GM10266 (cell line): Measurements from ENCODE around the gene ALDH8A1.

ENCODE experiments used
- DNase-seq: peaks from one replicate; pipeline ENCODE4 v3.0.0; 2012; ENCODE audit errors: extremely low spot score
- TF ChIP-seq, protein P1 (sequence below): IDR thresholded peaks from 2 replicates; pipeline ENCODE4 v1.5.1; 2012; ENCODE audit warnings: mild to moderate bottlenecking, low read depth; ENCODE audit not compliant: control insufficient read depth, insufficient read depth; ENCODE audit errors: missing control alignments

ALDH8A1 gene

DNA sequence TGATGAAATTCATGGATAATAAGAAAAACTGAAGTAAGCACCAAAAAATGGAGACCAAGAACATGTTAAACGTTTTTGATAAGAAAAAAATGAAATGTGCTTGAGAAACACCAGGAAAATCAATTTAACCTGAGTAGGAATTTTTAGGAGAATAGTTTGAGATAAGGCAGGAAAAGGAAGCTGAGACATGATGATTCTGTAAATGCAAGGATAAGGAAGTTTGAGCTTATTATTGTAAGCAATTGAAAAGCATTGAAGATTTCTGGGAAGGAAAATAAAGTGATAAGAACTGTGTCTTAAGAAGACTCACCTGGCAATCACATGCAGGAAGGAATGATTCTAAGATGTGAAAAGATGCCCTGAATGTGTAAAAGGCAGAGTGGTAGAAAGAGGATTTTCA lies 66.6 kb downstream of the ALDH8A1 start:
- no peak for DNase-seq
- TF ChIP-seq, protein P1, sequence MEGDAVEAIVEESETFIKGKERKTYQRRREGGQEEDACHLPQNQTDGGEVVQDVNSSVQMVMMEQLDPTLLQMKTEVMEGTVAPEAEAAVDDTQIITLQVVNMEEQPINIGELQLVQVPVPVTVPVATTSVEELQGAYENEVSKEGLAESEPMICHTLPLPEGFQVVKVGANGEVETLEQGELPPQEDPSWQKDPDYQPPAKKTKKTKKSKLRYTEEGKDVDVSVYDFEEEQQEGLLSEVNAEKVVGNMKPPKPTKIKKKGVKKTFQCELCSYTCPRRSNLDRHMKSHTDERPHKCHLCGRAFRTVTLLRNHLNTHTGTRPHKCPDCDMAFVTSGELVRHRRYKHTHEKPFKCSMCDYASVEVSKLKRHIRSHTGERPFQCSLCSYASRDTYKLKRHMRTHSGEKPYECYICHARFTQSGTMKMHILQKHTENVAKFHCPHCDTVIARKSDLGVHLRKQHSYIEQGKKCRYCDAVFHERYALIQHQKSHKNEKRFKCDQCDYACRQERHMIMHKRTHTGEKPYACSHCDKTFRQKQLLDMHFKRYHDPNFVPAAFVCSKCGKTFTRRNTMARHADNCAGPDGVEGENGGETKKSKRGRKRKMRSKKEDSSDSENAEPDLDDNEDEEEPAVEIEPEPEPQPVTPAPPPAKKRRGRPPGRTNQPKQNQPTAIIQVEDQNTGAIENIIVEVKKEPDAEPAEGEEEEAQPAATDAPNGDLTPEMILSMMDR: no peak

DNA sequence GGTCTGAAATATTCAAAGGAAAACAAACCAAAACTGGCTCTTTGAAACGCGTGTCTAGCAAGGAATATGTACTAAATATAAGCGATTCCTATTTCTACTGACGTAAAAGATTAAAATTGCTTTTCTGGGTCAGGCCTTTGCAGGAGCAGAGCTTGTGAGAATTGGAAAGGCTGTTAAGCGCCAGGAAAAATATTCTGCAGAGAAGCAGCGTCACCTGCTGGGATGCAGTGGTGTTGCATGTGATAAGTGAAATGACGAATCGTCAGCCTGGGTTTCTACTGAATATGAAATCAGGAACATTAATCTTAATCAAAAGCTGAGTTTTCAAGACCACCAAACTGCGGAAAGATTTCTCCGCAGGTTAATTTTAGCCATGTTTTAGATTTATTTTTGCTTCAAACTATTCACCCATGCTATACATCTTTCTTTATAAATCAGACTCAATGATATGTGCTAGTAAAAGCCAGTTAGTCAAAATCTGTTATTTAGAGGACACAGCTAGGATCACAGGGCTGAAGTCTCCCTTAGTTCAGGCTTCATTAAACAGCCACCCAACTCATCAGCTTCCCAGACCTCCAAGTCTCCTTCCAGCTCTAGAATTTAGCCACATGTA lies 67.4 kb downstream of the ALDH8A1 start:
- DNase-seq: peak; percentile 52
- TF ChIP-seq, protein P1: peak; percentile 97

DNA sequence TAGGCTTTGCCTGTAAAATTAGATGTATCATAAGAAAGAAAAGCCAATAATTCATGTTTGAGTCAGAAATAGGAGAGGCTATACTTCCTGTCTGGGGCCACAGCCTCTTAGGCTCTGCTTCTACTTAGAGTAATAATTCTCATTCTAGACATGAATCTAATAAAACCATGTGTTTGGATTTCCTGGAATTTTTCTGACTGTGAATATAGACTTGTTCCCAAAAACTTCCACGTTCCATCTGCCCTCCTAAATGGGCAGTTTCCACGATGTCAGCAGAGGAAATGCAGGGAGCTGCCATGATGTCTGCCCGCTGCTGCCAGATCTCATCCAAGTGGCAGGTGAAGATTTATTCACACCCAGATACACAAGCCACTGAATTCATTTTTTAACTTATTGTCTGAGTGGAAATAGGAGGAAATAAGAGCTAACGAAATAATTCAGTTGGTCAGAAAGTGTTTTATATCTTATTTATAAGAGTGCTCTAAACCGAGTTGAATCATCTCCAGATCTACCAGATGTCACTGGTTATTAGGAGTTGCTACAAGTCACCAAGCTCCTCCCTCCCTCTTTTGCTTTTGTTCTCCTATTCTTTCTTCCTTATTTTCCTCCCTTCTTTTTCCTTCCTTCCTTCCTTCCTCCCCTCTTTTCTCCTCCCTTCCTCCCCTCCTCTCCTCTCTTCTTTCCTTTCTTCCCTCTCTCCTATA lies 69.3 kb downstream of the ALDH8A1 start:
- TF ChIP-seq, protein P1: no peak
- DNase-seq: no peak

DNA sequence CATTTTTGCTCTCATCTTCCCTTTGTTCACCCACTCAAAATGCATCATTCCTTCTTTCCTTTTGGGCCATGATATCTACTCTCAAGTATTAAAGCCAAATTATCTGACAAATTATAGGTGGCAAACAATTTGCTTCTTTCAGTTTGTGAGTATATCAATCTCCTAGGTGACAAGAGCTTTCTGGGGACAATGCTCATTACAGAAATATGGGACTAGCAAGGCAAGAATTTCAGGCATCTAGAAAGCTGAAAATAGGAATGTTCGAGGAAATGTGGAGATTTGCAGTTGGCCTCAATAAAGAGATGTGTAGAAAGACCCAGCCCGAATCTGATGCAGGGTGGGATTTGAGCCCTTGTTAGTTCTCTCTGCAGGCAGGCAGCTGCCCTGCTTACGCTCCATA lies 71.8 kb downstream of the ALDH8A1 start:
- TF ChIP-seq, protein P1: no peak
- DNase-seq: no peak

DNA sequence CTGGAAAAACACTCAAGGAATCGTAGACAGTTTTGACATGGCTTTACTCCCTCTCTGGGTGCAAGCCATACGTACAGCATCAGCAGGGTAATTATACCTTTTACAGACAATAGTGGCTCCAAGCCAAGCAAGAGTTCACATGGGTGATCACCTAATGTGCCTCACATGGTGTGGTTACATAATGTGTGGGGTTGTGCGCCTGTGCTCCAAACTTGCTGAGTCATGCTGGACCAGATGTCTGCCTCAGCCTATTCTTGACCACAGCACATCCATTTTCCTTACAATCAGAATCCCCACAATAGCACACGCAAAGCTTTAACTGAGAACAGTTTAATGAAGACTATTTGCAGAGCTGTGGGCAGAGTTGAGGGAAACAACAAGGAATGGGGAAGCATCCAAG lies 74.5 kb downstream of the ALDH8A1 start:
- TF ChIP-seq, protein P1: no peak
- no peak for DNase-seq

DNA sequence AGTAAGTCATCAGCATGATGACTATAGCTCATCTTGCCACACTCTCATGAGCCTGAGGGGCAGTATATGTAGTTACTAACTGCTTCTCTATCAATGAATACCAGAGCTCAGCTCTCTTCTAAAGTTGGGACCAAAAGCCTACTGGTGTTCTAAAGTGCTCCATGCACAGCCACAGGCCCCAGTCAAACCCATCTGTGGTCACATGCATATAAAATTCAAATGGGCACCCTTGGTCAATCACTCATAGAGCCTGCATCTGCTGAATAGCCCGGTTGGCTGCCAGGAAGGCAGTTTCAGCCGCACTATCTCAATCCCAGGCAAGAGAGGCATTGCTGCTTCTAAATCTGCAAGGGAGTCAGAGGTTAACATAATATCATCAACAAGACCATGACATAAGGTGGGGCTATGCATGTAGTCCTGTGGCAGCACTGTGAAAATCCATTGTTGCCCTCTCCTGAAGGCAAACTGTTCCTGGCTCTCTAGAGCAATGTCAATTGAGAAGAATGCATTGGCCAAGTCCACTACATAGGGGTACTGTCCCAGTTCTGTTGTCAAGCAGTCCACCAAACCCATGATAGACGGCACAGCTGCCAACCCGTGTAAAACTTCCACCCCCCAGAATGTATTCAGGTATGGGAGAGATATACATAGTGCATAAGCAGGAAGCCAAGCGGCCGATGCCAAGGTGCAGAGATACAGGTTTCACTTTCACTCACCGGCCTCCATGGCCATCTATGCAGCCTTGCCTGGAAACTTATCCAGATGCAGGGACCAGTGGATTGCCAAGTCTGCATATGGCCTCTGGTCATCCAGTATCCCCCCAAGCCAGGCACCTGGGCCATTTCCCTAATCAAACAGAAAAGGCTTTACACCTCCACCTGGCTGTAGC lies 76.2 kb downstream of the ALDH8A1 start:
- TF ChIP-seq, protein P1: no peak
- no peak for DNase-seq
